Ramos (cell line): ENCODE results near the gene DUSP28.
"Not testable (repeated sequence)": the region's sequence is repeated elsewhere in the genome, so short reads cannot be mapped to it uniquely, and the experiment has no call there.

ENCODE experiments used
- in situ Hi-C: fragments of 300-500 bp; cut with MboI; formaldehyde crosslinking; loops from one replicate; pipeline ENCODE4 v1.14.3; 2022; ENCODE audit warnings: low sequenced_read_pairs; ENCODE audit not compliant: unreplicated experiment

The DUSP28 gene

DNA sequence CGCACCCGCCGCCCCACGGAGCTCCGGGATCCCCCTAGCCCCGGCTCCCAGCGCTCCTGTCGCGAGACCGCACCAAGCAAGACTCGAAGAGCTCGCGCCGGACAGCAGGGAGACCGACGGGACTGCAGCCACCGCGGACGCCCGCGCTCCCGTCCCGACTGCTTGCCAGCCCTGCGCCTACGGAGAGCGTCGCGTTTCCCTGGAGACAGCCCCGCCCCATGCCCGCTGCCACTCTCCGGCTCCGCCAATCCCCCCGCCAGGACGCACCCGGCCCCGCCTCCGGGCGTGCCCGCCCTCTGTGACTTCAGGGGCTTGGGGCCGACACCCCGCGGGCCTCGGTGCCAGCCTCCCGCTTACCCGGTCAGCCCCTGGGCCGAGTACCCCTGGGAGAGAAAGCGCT, 2.3 kb upstream of the DUSP28 start, which contains the start of gene ANKMY1:
Gene ANKMY1, minus strand, starts transcription at position 181 of the 400 bp plus-strand sequence. CDS start 653 bp downstream, outside the sequence.
- in situ Hi-C loops: no loop called here

GRCh38 chr2:240558236-240558761, 1.9 kb upstream of the DUSP28 start:
- in situ Hi-C loops: no loop called here

DNA sequence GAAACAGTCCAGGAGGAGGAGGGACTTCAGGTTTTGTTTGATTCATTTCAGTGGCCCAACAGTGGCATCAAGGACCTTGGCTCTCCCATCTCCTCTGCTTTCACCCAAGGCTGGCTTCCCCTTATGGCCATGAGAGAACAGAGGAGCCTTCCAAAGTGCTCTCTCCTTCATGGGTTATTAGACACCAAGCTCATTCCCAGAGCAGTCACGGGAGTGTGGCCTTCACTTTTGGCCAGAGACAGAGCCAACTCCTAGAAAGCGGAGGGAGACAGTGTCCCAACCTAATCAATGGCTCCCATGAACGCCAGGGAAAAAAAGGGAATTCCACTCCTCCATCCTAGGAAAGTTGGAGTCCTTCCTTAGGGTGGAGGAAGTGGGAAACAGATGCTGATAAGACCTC, 871 bp upstream of the DUSP28 start:
- in situ Hi-C loops: no loop called here

- in situ Hi-C loops: no loop called here
Measured at GRCh38 chr2:240560480-240561324, 545 bp downstream of the DUSP28 start.

DNA sequence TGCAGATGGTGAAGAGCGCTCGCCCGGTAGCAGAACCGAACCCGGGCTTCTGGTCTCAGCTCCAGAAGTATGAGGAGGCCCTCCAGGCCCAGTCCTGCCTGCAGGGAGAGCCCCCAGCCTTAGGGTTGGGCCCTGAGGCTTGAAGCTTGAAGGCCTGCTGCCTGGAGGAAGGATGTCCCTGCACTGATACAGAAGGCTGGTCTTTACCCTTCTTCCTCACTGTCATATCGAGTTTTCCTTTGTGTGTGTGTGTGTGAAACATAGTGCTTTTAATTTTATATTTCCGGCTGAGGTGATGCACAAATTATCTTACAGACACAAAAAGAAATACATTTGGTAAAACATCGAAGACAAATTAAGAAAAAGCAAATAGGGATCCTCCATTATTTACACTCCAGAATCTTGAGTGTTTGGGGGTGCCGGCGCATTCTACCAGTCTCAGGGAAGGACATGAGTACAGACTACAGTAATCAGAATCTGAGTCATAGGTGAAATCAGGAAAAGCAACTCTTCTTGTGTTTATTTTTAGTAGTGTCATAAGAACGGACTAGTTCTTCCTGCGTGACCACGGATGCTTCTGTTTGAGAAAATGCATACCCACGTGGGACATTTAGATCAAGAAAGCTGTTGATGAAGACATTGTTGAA, 1.3 kb downstream of the DUSP28 start:
- in situ Hi-C loops: no loop called here

DNA sequence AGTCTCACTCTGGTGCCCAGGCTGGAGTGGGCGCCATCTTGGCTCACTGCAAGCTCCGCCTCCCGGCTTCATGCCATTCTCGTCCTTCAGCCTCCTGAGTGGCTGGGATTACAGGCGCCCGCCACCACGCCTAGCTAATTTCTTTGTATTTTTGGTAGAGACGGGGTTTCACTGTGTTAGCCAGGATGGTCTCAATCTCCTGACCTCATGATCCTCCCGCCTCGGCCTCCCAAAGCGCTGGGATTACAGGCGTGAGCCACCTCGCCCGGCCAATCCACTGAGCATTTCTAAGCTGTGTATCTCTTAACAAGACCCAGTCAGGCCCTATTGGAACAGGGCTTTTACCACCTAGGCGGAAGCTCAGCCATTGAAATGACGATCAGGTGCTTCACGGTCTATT, 3.1 kb downstream of the DUSP28 start:
- in situ Hi-C loops: not testable (repeated sequence)

GRCh38 chr2:240563951-240564560, 3.9 kb downstream of the DUSP28 start:
- in situ Hi-C loops: no loop called here

- in situ Hi-C loops: no loop called here
Measured at GRCh38 chr2:240564561-240565332, 4.6 kb downstream of the DUSP28 start.

GRCh38 chr2:240565333-240566202, 5.4 kb downstream of the DUSP28 start:
- in situ Hi-C loops: no loop called here

DNA sequence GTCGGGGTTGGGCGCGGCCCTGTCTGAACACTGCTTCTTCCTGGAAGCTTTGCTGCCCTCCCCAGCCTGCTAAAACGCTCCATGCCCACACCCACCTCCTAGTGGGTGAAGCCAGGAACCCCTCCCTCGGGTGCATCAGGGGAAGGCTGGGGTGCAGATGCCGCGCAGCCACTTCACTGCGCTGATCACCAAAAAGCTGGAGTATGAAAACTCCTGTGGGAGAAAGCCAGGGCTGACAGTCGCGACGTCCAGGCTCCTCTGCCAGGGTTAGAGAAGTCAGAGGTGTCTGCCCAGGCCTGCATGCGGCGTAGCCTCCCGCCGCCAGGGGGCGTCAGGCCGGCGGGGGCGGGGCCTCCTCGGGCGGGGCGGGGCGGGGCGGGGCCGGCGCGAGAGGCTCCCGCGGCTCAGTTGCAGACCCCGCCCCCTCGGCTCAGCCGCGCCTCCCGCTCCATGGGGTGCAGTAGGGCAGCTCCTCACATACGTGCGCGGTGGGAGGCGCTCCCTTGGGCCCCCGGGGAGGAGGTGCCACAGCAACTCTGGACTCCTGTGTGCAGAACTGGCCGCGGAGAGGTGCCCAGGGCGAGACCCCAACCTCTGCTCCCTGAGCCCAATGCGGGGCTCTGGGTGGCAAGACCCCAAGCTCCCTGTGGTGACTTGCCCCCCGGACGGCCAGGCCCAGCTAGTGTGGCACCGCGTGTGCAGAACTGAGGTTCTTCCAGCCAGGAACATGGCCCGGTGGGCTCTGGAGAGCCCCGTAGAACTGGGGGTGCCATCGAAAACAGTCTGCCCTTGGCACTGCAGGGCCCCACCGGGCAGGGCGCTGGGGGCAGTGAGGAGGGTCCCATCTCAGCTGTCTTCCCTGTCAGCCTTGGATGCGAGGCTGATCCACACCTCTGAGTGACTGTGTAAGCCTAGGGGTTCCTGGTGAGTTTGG, 6.3 kb downstream of the DUSP28 start:
- in situ Hi-C loops: no loop called here

DNA sequence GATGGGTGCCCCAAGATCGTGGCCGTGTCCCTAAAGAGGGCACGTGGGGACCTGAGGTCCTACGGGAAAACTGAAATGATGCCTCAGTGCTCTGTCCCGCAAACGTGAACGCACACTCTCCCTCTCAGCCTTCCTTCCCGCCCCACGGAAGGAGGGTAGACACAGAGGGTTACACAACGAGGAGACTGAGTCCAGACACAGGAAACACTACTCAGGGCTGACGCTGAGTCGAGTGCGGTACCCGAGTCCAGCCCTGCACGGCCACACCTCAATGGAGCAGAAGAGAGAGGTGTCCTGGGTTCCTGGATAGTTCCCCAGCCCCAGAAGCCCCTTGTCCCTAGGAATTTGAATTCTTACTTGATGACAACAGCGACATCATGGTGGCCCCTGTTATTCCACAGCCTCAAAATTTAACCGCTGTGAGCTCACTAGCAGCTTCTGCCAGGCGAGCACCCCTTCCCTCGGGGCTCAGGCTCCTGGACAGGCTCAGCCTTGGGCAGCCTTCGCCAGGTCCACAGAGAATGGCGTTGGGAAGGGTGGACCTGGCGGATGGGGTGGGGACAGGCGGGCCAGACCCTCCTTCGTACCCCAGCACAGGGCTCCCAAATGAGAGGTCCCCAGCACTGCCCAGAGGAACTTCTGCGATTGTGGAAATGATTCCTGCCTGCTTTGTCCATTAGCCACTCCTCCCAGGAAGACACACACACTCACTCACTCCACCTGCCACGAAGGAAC, 7.1 kb downstream of the DUSP28 start:
- in situ Hi-C loops: no loop called here

DNA sequence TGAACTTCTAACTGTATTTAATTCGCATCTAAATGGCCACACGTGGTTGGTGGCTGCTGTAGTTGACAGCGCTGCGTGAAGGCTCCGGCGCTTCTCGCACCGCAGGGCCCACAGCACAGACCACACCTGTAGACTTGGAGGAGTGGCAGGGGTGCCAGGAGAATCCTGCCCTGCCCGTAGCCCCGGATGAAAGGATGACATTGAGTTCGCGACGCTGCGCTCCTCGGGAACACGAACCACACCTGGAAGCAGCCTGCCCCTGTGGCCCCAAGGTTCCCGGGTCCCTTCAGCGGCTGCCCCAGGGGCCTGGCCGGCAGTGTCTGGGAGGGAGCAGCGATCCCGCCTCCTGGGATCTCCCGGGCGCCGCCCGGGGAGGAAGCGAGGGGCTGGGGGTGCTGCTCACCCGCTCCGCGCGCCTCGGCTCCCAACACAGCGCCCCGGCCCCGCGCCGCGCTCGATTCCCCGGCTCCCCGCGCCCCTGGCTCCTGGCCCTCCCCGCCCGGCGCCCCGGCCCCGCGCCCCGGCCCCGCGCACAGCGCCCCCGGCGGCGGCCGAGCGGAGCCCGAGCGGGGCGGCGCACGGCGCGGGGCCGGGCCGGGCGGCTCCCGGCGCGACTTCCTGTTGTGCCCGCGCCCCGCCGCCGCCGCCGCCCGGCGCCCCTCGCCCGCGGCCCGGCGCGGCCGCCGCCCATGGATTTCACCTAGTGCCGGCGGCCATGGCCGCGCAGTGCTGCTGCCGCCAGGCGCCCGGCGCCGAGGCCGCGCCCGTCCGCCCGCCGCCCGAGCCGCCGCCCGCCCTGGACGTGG, 7.9 kb downstream of the DUSP28 start, which contains the start of gene RNPEPL1:
Gene RNPEPL1, plus strand, starts transcription at position 613 of the 806 bp plus-strand sequence. Its CDS starts 103 bp downstream, at position 716.
- in situ Hi-C loops: no loop called here

GRCh38 chr2:240568678-240569522, 8.7 kb downstream of the DUSP28 start:
- in situ Hi-C loops: no loop called here

DNA sequence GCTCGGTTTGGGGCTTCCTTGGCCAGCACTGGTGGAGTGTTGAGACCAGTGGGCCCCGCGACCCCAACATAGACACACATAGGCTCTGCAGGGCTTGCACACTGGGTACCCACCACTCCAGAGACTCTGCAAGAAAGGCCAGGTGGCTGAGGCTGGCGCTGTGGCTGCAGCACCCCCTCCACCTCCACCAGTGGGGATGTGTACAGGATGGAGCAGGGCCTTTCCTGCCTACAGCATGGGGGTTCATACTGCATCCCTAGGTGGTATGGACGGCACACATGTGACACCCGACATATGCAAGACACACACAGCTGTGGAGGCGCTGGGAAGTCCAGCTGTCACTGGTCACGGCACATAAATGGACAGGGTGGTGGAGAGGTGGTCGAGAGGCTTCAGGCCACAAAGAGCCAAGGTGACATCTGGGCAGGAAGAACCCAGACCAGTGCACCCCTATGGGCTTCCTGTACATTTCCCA, 9.4 kb downstream of the DUSP28 start:
- in situ Hi-C loops: no loop called here

DNA sequence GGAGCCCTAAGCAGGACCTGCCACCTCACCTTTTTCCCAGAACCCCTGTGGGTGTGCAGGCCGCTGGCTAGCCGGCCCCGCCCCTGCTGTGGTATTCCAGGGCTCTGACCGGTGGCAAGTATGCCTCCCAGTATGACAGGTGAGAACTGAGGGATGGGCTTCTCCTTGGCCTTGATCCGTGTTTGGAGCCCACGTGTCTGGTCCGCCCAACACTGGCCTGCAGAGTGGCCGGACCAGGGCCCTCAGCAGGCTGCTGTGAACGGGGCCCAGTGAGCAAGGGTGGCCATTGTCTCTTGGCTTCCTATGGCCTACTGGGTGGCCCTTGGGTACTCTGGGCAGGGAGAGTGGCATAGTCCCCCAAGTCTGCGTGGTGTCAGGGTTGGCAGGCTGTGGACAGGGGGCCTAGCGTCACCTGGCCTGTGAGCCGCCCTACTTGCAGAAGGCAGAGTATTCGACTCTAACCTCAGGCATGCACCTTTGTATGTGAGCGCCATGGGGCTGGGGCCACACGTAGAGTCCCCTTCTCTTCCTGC, 9.9 kb downstream of the DUSP28 start:
- in situ Hi-C loops: no loop called here
